SW480 (cell line): ENCODE results near the gene FAM98B.
A peak's percentile ranks its signal among the peaks of the same experiment; 100 is the strongest.

ENCODE experiments used
- DNase-seq: peaks from one replicate; pipeline ENCODE4 v3.0.0-alpha.2; 2016; ENCODE audit warnings: low spot score

Gene FAM98B

DNA sequence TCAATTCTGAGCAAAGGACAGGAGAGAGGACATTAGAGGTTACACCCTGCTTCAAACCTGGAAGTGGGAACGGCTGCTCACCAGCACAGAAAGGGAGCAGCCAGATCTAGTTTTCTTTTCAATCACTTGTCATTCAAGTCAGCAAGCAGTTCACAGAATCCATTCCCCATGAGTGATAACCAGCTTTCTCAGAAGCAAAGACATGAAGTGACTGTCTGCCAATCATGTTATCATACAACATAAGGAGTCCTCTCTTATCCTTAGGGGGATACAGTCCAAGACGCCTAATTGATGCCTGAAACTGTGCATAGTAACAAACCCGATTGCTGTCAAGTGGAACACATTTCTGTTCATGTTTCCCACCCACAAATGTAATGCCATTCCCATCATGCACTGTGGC is 54.7 kb downstream of the FAM98B start:
- no peak for DNase-seq

DNA sequence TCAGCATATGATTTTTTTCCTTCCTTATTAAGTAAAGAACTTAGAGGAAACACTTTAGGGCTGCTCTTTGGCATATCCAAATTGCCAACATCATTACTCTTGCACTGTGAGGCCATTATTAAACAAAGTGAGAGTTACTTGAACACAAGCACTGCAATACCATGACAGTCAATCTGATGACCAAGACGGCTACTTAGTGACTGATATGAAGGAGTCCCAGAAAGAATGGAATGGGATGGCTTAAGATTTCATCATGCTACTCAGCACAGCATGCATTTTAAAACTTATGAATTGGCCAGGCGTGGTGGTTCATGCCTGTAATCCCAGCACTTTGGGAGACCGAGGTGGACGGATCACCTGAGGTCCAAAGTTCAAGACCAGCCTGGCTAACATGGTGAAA is 55.2 kb downstream of the FAM98B start:
- no peak for DNase-seq

DNA sequence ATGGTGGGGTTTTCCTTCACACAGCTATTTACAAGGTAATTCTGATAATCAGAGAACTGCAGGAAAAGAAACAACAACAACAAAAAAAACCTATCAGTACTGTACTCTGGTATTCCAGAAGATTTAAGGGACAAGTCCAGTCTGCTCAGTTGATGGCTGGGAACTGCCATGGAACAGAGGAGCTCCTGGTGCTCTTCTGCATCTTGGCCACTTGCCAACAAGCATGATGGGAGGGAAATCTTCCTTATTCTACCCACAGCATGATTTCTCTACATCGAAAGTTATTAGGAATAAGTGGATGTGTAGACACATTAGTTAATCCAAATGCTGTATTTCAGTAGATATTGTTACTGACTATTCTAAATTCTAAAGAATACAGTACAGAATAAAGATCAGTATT is 59.0 kb downstream of the FAM98B start:
- no peak for DNase-seq

DNA sequence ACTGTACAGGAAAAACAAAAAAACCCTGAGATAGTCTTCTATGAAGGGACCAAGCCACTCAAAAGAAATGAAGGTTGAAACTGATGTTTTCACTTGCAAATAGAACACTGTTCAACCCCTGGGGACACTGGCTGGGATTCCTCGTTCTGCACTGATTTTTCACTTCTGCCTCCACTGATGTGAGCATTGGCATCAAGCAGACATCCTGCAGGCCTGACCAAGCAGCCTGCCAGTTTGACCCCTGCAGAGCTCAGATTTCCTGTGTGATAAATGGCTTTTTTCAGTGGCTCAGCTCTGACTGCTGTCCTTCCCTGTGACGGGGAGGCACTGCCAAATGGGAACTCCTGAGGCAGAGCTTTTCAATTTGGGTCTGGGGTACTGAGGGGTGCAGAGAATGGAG is 60.7 kb downstream of the FAM98B start:
- DNase-seq, result no peak

DNA sequence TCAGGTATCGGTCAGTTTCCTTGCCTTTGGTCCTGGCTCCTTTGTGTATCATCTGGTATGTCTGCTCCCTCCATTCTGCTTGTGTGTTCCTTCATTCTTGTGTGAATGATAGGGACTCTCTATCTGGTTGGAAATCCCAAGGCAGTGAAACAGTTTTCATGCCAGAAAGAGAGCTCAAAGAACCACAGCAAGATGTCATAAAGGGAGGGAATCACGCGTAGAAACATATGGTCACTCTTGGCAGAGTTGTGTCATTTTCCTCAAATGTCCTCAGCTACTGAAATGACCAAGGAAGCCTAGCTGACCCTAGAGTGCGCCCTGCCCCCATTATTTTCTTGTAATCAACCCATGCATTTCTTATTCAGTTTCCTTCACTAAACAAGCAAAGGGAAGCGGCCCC is 62.7 kb downstream of the FAM98B start:
- DNase-seq, result no peak

DNA sequence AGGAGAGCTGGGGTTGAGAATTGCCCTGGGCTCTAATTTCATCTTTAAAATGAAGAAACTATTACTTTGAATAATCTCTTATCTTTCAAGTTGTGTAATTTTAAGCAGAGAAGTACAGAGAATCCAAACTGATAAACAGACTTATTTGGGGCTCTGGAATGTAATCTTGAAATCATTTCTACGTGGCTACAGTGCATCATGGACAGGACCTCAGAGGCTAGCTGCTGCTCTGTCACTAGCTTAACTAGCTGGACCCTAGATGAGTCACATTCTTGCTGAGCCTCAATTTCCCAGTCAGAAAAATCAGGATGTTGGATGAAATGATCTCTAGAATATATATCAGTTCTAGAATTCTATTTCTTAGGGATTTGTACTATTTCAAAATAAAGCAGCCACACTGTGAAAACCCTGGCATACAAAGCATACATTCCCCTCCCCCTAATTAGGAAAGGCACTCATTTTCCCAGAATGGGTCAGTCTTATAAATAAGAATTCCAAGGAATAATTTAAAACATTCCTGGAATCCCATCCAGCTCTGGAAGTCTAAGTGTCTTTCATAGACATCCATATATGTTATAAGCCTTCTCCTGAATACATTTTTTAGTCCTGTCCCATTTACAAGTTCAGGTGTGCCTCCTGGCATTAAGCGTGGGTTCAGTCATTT is 63.5 kb downstream of the FAM98B start:
- DNase-seq, result no peak

DNA sequence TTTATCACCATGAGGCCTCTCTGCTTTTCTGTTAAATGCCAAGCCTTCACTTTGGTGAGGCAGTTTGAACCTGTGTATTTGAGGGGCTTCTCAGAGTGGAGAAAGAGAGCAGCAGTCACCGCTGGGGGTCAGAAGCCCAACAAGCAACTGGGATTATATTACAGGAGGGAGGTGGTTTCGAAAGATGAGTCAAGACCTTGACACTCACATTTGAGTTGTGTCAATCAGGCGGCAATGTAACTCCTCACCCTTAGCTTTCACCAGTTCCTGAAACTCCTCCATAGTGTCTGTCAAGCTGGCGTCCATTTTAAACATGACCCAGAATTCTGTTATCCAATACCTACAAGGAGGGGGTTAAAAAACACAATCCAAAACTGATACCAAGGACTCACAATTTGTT is 64.2 kb downstream of the FAM98B start:
- no peak for DNase-seq

DNA sequence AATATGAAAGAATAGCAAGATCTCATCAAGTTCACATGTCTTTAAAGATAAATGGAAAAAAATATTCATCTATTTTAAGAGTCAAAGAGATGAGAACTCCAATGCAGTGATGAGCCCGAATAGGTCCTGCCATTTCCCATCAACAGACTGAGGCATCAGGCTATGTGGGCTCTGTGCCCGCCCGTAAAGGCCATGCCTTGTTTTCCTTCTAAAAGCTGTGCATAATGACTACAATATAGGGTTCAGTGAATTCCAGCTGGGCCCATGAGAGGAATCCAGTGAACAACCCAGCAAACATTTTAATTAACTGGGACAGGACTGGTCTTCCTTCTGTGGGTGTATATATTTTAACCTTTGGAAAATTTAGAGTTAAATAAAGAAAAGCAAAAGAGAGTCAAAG is 66.1 kb downstream of the FAM98B start:
- DNase-seq, result no peak

DNA sequence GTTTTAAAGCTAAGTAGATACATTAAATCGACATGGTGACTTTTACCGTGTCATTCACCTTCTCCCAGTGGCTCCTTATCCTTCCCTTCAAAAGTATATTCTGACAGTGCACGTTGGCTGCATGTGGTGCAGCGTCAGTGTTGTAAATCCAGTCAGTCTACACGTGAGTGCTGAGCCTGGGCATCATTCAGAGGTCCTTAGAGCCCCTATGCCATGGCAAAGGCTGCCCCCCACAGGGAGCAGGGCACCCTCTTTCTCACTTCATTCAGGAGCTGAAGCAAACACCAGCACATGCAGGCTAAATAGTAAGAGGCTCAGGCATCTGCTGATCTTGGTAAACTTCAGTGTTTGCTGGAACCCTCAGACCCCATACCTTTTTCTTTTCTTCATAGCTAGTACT is 67.4 kb downstream of the FAM98B start:
- no peak for DNase-seq

DNA sequence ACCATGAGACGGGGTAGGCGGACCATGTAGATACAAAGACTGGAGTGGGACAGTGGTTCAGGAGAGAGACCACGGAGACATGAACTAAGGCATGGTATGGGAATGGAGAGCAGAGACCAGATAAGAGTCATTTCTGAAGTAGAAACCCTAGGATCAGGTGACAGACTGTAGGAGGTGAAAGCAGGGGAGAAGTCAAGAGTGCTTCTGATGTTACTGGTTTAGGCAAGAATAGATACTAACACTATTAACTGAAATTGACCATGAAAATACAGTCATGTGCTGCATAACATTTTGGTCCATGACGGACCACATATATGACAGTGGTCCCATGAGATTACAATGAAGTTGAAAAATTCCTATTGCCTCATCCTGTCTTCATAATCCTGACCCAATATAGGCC is 69.0 kb downstream of the FAM98B start:
- DNase-seq, result no peak

DNA sequence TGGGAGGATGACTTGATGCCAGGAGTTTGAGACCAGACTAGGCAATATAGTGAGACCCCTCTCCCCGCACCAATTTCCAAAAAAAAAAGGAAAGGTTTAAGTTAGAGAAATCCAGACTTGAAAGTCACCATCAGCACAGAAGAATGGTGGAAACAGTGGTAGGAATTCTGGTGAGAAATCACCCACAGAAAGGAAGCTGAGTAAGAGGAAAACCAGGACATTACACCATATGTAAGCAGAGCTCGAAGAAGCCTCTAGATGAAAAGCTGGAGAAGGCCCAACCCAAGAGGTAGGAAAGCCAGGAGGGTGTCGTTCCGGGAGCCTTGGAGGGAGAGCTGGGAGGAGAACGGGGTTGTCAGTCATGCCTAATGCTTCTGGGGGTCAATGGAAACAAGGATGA is 70.2 kb downstream of the FAM98B start:
- no peak for DNase-seq

DNA sequence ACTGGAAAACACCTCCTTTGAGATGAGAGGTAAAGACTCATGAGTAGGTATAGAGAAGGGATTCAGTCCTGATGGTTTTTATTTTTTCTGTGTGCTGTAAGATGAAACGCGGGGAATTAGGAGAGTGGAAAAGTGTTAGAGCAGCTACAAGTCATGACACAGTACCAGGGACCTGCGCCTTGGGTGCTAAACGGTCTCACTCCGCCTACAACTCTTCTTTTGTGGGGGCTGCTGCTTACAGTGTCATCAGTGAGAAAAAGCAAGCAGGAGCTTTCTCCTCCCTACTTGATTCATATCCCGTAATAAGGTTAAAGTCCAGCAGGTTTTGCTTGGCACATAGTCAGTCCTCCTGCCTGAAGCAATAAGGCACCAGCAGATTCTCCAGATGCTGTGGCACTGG is 71.6 kb downstream of the FAM98B start:
- no peak for DNase-seq

DNA sequence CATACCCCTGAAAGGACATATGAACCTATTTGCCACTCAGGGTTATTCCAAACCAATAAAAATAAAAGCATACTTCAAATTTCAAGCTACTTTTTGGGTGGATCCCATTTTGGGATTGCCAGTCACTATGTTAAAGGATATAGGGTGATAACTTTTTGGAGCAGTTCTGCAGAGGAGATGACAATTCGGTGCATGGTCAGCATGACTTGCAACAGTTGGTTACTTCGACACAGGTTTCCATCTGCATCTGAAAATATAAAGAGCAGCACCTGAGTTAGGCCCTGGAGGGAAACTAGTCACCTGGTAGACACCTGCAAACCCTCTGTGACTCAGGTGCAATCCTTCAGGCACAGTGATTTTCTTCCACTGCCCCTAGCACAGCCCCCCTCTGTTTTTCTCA is 72.2 kb downstream of the FAM98B start:
- no peak for DNase-seq

DNA sequence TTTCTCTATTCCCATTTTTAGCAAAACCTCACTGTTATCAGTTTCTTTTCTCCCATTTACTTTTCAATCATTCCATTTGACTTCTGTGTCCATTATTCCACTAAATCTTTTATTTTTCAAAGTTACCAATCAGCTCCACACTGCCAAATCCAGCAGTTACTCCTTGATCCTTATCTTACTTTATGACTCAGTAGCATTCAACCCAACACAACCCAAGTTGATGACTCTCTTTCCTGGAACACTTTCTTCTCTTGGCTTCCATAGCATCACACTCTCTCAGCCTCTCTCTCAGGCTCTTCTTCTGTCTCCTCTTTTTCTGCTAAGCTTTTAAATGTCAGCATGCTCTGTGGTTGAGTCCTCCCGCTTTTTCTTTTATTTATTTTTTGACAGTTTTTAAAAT is 74.4 kb downstream of the FAM98B start:
- no peak for DNase-seq

DNA sequence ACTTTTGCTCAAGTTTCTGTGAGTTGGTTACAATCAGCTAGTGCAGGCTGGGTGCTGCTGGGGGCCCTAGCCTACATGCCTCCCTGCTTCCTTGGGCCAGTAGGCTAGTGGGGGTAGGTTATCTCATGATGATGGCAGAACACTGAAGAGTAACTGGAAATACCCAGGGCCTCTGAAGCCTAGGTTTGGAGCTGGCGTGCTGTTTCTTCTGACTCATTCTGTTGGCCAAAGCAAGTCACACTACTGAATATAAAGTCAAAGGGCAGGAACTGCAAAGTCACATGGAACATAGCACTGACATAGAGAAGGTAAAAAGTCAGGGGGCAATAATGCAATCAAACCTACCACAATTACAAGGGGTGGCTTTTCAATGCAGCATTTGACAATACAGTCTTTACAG is 76.2 kb downstream of the FAM98B start:
- no peak for DNase-seq

DNA sequence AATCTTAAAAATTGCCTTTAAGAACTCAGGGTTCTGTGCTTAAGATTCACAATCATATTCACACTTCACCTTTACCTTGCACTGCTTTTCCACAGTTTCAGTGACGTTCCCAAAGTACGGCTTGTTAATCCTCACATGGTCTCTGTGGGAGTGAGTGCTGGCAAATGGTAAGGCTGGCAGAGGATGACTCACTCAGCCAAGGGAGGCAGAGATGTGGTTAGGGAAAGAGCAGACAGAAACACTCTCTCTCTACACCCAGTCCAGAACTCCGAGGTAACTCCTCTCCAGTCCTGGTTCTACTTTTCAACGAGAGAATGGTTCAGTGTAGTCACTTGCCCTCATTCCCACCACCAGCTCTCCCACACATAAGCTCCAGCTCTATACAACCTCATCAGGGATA is 77.6 kb downstream of the FAM98B start:
- DNase-seq, result peak; percentile 64

DNA sequence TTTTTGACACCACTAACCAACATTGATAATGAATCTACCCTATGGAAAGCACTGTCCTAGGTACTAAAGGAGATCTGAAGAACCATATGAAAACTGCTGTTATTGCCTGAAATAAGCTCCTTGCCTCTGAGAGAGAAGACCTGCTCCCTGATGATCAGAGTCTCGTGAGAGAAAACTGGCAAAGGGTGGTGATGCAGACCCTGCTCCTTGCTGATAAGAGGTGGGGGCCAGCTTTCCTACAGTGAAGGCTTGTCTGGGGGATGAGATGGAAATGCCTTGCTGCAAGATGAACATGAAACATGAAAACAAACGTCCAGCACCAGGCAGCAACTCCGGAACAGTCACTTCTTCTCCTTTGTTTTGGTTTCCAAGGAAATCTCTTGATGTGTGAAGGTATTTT is 78.8 kb downstream of the FAM98B start:
- no peak for DNase-seq

DNA sequence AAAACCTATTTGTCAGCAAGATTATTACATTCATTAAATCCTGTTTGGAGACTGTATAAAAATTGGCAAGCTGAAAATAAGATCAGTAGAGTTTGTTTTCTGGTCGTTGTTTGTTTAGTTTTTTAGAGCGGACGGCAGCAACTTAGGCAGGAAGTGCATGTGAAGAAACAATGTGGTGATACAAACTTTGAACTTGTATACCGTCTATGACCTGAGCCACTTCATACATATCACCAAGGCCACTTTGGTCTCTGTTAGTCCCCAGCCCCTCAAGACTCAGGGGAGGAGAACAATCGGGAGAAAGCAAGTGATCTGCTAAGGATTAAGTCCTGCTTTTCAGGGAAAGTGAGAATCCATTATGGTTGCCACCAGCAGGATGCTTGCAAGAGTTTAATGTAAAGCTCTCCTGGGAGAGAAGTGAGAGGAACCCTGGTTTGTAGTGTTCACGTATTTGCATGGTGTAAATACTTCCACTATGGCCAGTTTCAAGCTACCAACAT is 79.5 kb downstream of the FAM98B start:
- no peak for DNase-seq

DNA sequence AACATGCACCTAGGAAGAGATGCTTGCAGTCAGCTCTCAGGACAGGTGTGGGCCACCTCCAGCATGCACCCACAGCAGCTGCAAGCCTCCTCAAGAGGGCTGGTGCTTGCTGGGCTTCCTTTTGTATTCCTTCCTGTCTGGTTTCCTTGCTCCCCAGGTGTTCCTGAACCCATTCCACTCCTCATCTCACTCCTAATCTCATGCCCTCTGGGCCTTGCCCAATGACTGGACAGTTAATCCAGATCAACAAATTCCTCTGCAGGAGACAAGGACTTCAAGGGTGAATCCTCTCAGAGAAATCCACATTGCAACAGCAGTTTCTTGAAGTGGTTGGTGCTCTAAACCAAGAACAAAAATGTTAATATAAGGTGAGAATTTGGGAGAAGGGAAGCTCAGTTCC is 80.0 kb downstream of the FAM98B start:
- DNase-seq, result no peak

DNA sequence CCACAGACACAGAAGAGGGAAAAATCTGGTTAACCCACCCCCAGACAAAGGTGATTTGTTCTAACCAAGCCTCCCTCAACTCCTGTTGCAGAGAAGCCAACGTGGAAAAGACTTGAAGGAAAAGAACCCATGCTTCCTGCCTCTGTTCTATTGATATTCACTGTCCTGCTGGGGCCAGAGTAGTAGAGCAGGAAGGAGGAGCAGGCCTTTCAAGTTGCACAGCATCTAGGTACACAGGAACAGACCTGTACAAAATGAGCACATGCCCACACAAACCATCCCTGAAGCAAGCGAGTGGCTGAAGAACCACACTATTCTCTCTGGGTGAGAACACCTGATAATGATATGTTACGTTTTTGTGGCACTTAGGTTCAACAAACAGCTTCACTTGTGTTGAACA is 80.8 kb downstream of the FAM98B start:
- no peak for DNase-seq

DNA sequence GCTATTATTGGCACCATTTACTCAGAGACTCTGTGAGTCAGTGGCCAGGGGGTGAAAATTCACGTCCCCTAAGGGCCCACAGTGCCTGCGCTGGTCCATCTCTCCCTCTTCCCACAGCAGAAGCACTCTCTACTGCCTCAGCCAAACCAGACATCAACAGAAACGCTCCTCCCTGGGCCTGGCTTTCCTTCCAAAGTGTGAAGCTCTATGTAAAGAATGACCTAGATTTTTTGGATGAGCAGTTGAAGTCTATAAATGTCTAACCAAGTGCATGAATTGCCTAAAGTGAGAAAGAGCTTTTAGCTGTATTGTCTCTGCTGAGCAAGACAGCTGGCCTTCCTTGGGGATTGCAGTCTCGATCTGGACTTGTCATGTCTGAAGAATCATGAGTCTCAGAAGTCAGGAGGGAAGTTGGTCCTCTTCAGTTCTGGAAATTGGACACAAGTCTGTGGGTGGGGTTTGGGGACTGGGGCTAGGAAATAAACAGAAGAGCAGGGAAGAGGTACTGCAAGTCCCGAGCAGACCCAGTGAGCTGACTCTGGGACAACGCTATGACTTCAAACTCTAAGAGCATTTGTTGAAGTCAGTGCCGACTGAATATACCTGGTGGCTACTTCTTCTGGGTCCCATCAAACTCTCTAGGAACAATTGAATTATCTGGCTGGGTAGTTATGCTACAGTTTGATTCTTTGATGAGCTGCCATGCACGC is 81.7 kb downstream of the FAM98B start:
- DNase-seq, result no peak

DNA sequence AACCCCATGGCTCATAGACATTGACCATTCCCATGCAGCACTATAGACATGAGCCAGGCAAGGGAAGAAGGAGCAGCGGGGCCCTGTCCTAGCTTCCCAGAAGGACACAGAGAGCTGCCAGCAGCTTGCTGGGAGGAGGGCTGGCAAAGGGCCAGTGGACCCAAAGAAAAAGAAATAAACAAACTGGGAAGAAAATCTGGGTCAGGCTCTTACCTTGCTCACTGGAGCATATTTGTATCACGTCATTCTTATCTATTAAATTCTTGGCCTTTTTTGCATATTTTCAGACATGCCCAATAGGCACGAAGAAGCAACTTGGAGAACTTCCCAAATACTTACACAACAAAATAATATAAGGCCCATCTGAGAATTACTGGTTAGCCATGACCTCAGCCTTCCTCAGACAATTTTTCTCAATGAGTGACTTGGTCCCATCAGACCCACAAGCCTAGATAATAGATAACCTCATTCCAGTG is 82.3 kb downstream of the FAM98B start:
- DNase-seq, result no peak
